ENCODE results near the gene TENM4. TPM values are rescaled to one million over a fixed set of nuclear protein-coding genes. Genes with fewer than 3 reads are reported as not detected.

TENM4 gene
- polyA plus RNA-seq, 1 donor from 2014 or later: 16.8 TPM

- Histone ChIP-seq H3K9ac (ENCODE audit: low read length) (no peak overlapping the region), H3K4me2 (ENCODE audit: low read length) (no peak overlapping the region), H3K27ac (ENCODE audit: low read length) (no peak overlapping the region), H3K79me2 (replicated peaks; ENCODE audit: insufficient read depth, low read length) (no peaks in the 10 kb centered on the region), H2AFZ (ENCODE audit: low read depth, low read length) (no peak overlapping the region), H3K9me3 (ENCODE audit: low read length) (no peaks in the 10 kb centered on the region), H4K20me1 (ENCODE audit: insufficient read depth) (no peaks in the 10 kb centered on the region), H3K4me3 (ENCODE audit: low read length) (no peak overlapping the region), H3K9me2 (ENCODE audit: insufficient read depth, low read length) (no peaks in the 10 kb centered on the region), H3K36me3 (ENCODE audit: insufficient read depth, low read length) (no peaks in the 10 kb centered on the region), H3F3A (ENCODE audit: insufficient read depth, low read length, poor library complexity, severe bottlenecking) (no peaks in the 10 kb centered on the region), H3K27me3 (ENCODE audit: insufficient read depth, low read depth, low read length) (no peaks in the 10 kb centered on the region)
- no peak for TF ChIP-seq CTCF (IDR thresholded peaks at IDR 0.05; ENCODE audit: poor library complexity, severe bottlenecking)
- TF ChIP-seq EP300 (conservative IDR thresholded peaks at IDR 0.05; ENCODE audit: poor library complexity, severe bottlenecking): no peak
These were observed 174.4 kb downstream of the TENM4 start for GRCh38 chr11:79266396-79266795.

GRCh38 chr11:79265756-79266322, 175.0 kb downstream of the TENM4 start:
- Histone ChIP-seq H3K4me2 (ENCODE audit: low read length) (no peak overlapping the region), H3K4me3 (ENCODE audit: low read length) (no peak overlapping the region), H3K9ac (ENCODE audit: low read length) (no peak overlapping the region), H3K27me3 (ENCODE audit: insufficient read depth, low read depth, low read length) (no peaks in the 10 kb centered on the region), H3K9me3 (ENCODE audit: low read length) (no peaks in the 10 kb centered on the region), H3K9me2 (ENCODE audit: insufficient read depth, low read length) (no peaks in the 10 kb centered on the region), H3K27ac (ENCODE audit: low read length) (no peak overlapping the region), H3K36me3 (ENCODE audit: insufficient read depth, low read length) (no peaks in the 10 kb centered on the region), H4K20me1 (ENCODE audit: insufficient read depth) (no peaks in the 10 kb centered on the region), H3F3A (ENCODE audit: insufficient read depth, low read length, poor library complexity, severe bottlenecking) (no peaks in the 10 kb centered on the region), H3K79me2 (replicated peaks; ENCODE audit: insufficient read depth, low read length) (no peaks in the 10 kb centered on the region), H2AFZ (ENCODE audit: low read depth, low read length) (no peak overlapping the region)
- no peak for TF ChIP-seq REST (IDR thresholded peaks at IDR 0.05; ENCODE audit: borderline replicate concordance)
- TF ChIP-seq MXI1 (conservative IDR thresholded peaks at IDR 0.05; ENCODE audit: poor library complexity, severe bottlenecking): no peak
- TF ChIP-seq EP300 (conservative IDR thresholded peaks at IDR 0.05; ENCODE audit: poor library complexity, severe bottlenecking): no peak
- TF ChIP-seq RAD21 (conservative IDR thresholded peaks at IDR 0.05): no peak
- TF ChIP-seq SMC3 (conservative IDR thresholded peaks at IDR 0.05; ENCODE audit: poor library complexity): no peak
- no peak for TF ChIP-seq POLR2AphosphoS5 (IDR thresholded peaks at IDR 0.05)
- no peak for TF ChIP-seq CTCF (IDR thresholded peaks at IDR 0.05; ENCODE audit: poor library complexity, severe bottlenecking)
- TF ChIP-seq TAF1 (IDR thresholded peaks at IDR 0.05; ENCODE audit: low read depth): no peak
- TF ChIP-seq EZH2 (IDR thresholded peaks at IDR 0.05; ENCODE audit: borderline replicate concordance, insufficient read depth, low read length, poor library complexity, severe bottlenecking): no peak
